ENCODE measurements around the gene PPP6R2.

PPP6R2 gene

GRCh38 chr22:50468626-50469025, 125.5 kb downstream of the PPP6R2 start:
- no peak for TF ChIP-seq CTCF (conservative IDR thresholded peaks at IDR 0.05; ENCODE audit: low read depth, low read length)
- no peak overlapping the region for H3K4me3 ChIP-seq (ENCODE audit: low read length)
- no peak for DNase-seq (ENCODE audit: low read depth)

GRCh38 chr22:50469377-50470305, 126.5 kb downstream of the PPP6R2 start:
- peak; percentile 18 for DNase-seq (ENCODE audit: low read depth)
- H3K4me3 ChIP-seq (ENCODE audit: low read length): no peak overlapping the region
- no peak for TF ChIP-seq CTCF (conservative IDR thresholded peaks at IDR 0.05; ENCODE audit: low read depth, low read length)

DNA sequence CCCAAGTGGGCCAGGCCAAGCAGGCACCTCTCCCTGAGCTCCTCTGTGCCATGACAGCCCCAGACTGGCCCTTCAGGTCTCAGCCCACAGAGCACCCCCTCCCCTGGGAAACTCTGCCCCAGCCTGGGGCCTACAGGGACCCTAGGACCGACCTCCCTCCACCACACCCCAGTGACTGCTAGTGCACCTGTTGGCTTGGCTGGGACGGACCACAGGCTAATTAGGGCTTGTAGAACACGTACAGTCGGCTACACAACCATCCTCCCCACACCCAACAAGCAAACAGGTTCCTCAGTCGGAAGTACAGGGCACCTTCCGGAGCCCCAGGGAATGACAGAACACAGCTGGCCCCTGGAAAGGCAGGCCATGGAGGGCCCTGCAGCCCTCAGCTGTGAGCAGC, 127.4 kb downstream of the PPP6R2 start:
- DNase-seq (ENCODE audit: low read depth): no peak
- no peak for TF ChIP-seq CTCF (conservative IDR thresholded peaks at IDR 0.05; ENCODE audit: low read depth, low read length)
- H3K4me3 ChIP-seq (ENCODE audit: low read length): no peak overlapping the region

DNA sequence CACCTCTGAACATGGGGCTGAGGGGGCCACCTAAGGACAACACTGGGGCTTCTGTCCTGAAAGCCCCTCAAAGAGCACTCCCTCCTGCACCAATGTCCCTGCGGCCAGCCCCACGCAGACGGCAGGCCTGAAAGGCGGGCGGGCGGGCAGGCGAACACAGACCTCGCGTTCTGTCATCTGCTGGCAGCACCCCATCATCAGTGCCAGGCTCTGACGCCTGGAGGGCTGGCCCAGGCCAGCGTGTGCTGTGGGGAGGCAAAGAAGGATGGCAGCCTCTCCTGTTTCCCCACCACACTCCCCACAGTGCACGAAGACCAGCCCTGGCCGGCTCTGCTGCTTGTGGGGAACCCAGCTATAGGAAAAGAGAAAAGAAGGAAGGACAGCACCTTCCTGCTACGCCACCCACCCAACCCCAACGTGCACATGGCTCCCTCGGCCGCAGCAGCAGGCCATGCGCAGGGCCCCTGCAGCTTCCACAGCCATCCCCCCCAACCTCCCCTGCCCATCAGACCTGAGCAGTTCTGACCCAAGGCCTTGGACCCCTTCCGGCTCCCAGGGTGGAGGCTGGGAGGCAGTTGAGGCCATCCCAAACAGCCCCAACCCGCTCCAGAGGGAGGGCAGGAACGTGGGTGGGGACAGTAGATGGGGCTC, 128.2 kb downstream of the PPP6R2 start:
- DNase-seq (ENCODE audit: low read depth): no peak
- H3K4me3 ChIP-seq (ENCODE audit: low read length): no peak overlapping the region
- TF ChIP-seq CTCF (conservative IDR thresholded peaks at IDR 0.05; ENCODE audit: low read depth, low read length): no peak

- no peak overlapping the region for H3K4me3 ChIP-seq (ENCODE audit: low read length)
- TF ChIP-seq CTCF (conservative IDR thresholded peaks at IDR 0.05; ENCODE audit: low read depth, low read length): no peak
- no peak for DNase-seq (ENCODE audit: low read depth)
Observed at GRCh38 chr22:50471962-50472361, 128.8 kb downstream of the PPP6R2 start.

DNA sequence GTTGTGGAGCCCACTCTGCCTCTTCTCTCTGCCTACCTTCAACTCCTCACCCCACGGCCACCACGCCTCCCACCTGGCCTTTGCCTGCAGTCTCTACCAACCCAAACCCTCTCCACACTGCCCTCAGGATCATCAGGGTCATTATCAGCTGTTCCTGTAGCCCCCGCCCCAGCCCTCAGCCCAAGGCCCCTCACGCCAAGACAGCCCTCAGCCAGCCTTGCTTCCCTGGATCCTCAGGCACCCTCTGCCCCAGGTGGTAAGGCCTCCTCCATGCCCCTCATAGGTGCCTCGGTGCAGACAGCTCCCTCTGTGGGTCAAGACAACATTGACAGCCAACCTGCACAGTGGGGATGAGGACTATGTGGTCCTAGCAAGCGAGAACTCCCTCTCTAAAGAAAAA, 130.0 kb downstream of the PPP6R2 start:
- peak; percentile 52 for TF ChIP-seq CTCF (conservative IDR thresholded peaks at IDR 0.05; ENCODE audit: low read depth, low read length)
- no peak overlapping the region for H3K4me3 ChIP-seq (ENCODE audit: low read length)

More for the DNA sequence above, 130.0 kb downstream of the PPP6R2 start:
- no peak for DNase-seq (ENCODE audit: low read depth)
